GM19372 (cell line): ENCODE data around the gene FAM120A.

ENCODE experiments used
- ATAC-seq: cut with Tn5 transposase; IDR thresholded peaks from one replicate; pipeline ENCODE4 v1.9.1; 2021; ENCODE audit warnings: mild to moderate bottlenecking, low read depth, moderate library complexity; ENCODE audit not compliant: unreplicated experiment

FAM120A gene

GRCh38 chr9:93470391-93470790 lies 18.9 kb downstream of the FAM120A start:
- no peak for ATAC-seq

- no peak for ATAC-seq
Observed at GRCh38 chr9:93471124-93471523, 19.6 kb downstream of the FAM120A start.

- ATAC-seq, result no peak
Observed at GRCh38 chr9:93473411-93473810, 21.9 kb downstream of the FAM120A start.

- no peak for ATAC-seq
Observed at GRCh38 chr9:93475108-93475507, 23.6 kb downstream of the FAM120A start.

GRCh38 chr9:93475856-93476255 lies 24.4 kb downstream of the FAM120A start:
- ATAC-seq, result no peak

GRCh38 chr9:93476924-93477323 lies 25.4 kb downstream of the FAM120A start:
- ATAC-seq, result no peak

- no peak for ATAC-seq
Observed at GRCh38 chr9:93477397-93477796, 25.9 kb downstream of the FAM120A start.

- no peak for ATAC-seq
Observed at GRCh38 chr9:93479726-93480125, 28.2 kb downstream of the FAM120A start.

- ATAC-seq, result no peak
Observed at GRCh38 chr9:93480262-93480661, 28.8 kb downstream of the FAM120A start.

GRCh38 chr9:93480728-93481324 lies 29.3 kb downstream of the FAM120A start:
- no peak for ATAC-seq

- ATAC-seq, result no peak
Observed at GRCh38 chr9:93483497-93483896, 32.0 kb downstream of the FAM120A start.

- ATAC-seq, result no peak
Observed at GRCh38 chr9:93486268-93486667, 34.8 kb downstream of the FAM120A start.

GRCh38 chr9:93488244-93488643 lies 36.8 kb downstream of the FAM120A start:
- ATAC-seq, result no peak

- ATAC-seq, result no peak
Observed at GRCh38 chr9:93491593-93492232, 40.2 kb downstream of the FAM120A start.

GRCh38 chr9:93492327-93492726 lies 40.8 kb downstream of the FAM120A start:
- no peak for ATAC-seq

GRCh38 chr9:93493949-93494348 lies 42.5 kb downstream of the FAM120A start:
- ATAC-seq, result no peak

GRCh38 chr9:93496285-93496684 lies 44.8 kb downstream of the FAM120A start:
- no peak for ATAC-seq

GRCh38 chr9:93500571-93501298 lies 49.2 kb downstream of the FAM120A start:
- no peak for ATAC-seq

GRCh38 chr9:93501406-93501805 lies 49.9 kb downstream of the FAM120A start:
- no peak for ATAC-seq

GRCh38 chr9:93503381-93503780 lies 51.9 kb downstream of the FAM120A start:
- ATAC-seq, result no peak

GRCh38 chr9:93505541-93506132 lies 54.2 kb downstream of the FAM120A start:
- ATAC-seq, result no peak
